ENCODE data around the gene PAGE2.

GRCh38 chrX:55099162-55099561 is 10.3 kb downstream of the PAGE2 start:
- TF ChIP-seq CTCF (IDR thresholded peaks at IDR 0.05) (no peak), POLR2A (IDR thresholded peaks at IDR 0.05) (no peak)

Data from prostate gland (tissue), 2 donors.